Stimulated activated CD8-positive, alpha-beta memory T cell treated with anti-CD3 and anti-CD28 coated beads, Interleukin-4, amount 100 ng/mL, for 48 hours (primary cell): ENCODE results near the gene PGAP6.
"Not testable (repeated sequence)": the region's sequence is repeated elsewhere in the genome, so short reads cannot be mapped to it uniquely, and the experiment has no call there.

Source experiments
- DNase-seq: peaks from one replicate; pipeline ENCODE4 v3.0.0-alpha.2; 2020

PGAP6 gene

DNA sequence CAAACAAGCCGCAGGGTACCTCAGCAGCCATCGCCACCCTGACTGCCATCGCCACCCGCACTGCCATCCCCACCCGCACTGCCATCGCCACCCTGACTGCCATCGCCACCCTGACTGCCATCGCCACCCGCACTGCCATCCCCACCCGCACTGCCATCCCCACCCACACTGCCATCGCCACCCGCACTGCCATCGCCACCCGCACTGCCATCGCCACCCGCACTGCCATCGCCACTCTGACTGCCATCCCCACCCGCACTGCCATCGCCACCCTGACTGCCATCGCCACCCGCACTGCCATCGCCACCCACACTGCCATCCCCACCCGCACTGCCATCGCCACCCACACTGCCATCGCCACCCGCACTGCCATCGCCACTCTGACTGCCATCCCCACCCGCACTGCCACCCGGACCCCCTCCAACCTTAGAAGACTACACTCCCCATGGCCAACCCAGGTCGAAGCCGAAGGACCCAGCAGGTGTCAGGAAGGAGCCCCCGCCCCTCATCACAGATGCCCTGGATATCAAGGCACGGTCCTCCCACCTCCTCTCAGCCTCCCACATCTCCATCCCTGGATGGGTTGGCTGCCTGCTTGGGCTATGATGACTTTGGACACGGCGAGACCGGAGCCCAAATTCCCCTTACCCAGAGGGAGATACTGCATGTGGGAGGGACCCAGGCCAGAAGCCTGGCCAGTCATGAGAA is 3.5 kb downstream of the PGAP6 start:
- DNase-seq, result not testable (repeated sequence)

DNA sequence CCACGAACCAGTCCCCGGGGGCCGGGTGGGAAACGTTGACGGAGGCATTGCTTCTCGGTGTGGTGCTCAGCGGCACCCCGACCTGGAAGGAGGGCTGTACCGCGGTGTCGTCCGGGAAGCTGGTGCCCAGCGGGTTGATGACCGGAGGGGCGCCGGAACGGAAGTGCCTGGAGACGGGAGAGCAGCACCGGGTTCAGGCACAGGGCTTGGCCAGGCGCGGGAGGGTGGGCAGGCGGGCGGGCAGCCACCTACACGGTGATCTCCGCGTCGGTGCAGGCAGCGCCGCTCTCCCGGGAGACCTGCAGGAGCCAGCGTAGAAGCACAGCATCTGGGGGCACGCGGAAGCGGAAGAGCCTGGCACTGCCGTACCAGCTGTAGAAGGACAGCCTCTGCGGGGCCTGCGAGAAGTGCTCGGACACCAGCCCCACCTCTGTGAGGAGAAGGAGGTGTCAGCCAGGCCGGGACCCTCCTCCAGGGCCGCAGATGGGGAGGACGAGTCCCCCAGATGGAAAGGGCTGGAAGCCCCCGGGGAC is 4.3 kb downstream of the PGAP6 start:
- DNase-seq, result no peak

DNA sequence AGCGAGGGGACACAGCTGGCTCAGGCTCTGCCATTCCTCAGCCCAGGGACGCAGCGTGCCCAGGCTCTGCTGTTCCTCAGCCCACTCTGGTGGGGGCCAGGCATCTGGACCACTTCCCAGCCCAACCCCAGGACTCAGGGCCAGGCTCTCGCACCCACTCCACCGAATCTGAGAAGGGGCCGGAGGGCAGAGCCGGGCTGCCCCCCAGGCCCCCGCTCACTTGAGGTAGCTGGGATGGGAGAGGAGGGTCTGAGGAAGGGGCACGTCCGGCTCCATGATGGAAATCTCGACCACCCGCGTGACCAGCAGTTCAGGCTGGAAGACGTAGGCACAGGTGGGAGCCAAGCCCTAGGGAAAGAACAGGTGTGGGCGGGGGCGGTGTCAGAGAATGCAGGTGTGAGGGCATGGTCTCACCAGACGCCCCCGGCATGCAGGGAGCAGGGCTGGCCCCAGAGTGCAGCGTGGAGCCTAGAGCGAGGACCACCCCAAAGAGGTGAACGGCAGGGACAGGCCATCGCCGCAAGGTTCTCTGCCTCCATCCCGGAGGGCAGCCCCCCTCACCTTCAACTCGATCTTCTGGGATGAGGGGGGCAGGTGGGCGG is 4.9 kb downstream of the PGAP6 start:
- DNase-seq, result no peak

DNA sequence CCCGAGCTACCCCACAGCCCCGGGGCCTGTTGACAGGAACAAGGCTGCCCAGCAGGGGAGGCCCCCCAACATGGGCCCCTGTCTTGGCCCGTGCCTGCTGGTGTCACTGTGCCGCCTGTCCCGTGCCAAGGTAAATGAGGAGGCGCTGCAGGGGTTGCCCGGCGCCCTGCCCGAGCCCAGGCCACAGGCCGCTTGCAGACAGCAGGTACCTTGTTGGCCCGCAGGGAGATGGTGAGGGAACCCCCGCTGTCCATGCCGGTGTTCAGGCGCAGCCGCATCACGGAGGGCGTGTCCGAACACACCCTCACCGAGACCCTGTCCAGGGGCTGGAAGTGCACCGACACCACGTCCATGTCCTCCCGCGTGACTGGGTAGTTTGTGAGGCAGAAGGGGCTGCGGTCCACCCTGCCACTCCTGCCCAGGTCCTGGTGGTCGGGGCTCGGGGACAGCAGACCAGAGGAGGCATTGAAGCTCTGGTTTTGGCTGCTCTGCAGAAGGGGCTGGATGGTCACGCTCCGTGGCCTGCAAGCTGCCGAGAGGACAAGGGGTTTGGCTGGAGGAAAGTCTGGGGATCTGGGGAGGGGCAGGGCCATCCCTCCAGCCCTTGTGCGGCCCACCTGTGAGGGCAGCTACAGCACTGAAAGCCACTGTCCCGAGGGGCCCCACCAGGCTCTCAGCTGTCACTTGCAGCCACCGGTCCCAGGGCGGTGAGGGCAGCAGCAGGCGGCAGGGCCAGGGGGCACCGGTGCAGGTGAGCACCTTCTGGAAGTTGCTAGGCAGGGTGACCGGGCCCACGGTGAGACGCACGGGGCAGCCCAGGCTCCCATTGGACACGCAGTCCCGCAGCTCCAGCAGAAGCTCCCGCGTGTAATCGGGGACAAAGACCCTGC is 5.6 kb downstream of the PGAP6 start:
- no peak for DNase-seq

DNA sequence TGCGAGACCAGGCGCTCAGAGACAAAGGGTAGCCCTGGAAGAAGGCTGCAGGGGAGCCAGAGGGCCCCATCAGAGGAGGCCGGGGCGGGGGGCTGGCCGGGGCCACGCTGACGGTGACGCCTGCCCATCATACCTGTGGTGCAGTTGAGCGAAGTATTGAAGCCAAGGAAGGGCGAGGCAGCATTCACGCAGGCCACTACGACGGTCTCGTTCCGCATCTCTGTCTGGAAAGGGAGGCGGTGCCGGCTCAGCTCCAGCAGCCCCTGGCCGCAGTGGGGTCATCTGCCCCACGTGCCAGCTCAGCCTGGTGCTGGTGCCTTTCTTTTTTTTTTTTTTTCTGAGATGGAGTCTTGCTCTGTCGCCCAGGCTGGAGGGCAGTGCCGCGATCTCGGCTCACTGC is 6.6 kb downstream of the PGAP6 start:
- DNase-seq, result no peak

DNA sequence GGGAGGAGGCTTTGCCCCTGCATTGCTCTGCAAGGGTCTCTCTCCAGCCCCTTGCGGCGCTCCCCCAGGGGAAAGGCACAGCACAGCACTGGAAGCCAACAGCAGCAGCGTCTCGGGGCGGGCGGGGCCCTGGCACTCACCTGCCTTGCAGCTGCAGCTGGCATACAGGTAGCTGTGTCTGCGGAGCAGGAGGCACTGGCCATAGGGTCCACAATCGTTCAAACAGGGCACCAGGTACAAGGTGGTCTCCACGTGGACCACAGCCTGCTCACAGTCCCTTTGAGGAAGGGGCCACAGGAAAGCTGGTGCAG is 7.2 kb downstream of the PGAP6 start:
- DNase-seq, result no peak

DNA sequence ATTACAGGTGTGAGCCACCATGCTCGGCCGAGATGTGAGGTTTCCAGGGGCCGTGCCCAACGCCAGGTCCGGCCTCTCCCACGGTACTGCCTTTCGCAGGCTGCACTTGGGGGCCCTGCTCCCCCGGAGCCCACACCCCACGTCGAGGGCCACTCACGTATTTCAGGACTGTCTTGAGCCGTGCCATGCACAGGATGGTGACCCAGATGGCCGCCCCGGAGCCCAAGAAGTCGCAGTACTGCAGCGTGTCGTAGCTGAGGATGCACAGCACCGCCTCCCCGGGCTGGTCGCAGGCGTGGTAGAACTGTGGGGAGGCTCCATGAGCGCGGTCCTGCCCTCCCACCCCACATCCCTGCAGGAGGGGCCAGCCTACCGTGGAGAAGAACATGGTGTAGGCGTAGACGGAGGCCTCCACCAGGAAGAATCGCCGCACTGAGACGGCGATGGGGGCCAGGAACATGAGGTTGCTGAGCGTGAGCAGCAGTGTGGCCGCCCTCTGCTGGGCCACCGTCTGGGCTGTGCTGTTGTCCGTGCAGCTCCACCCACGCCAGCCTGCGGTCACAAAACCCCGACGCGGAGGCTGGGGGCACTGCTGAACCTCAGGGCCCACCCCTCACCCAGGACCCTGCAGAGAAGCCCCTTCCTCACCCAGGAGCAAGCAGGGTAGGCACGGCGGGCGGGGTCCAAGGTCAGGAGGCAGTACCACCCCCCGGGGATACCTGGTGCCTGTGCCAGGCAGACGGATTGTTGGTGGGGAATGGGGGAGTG is 7.7 kb downstream of the PGAP6 start:
- no peak for DNase-seq

DNA sequence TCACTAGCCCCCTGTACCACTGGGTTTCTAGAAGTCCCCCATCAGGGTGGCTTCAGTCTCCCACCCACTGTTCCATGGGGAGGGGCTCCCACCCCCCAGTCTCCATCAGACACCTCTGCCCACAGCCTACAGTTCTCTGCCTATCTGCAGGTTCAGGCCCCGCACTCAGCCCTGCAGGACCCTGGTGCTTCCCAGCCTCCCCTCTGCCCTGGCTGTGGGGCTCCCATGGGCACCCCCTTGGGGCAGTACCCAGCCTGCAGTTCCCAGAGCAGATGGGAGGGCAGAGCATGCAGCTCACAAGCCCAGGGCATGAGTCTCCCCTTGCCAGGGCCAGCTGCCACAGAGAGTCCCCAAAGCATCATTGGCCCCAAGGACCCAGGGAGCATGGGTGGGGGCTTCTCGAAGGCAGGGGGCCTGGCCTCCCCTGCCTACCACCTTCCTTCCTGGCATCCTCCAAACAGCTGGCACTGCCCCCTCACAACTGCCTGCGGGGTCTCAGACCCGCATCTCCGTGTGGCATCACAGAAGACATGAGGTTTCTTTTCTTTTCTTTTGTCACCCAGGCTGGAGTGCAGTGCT is 8.7 kb downstream of the PGAP6 start:
- no peak for DNase-seq

DNA sequence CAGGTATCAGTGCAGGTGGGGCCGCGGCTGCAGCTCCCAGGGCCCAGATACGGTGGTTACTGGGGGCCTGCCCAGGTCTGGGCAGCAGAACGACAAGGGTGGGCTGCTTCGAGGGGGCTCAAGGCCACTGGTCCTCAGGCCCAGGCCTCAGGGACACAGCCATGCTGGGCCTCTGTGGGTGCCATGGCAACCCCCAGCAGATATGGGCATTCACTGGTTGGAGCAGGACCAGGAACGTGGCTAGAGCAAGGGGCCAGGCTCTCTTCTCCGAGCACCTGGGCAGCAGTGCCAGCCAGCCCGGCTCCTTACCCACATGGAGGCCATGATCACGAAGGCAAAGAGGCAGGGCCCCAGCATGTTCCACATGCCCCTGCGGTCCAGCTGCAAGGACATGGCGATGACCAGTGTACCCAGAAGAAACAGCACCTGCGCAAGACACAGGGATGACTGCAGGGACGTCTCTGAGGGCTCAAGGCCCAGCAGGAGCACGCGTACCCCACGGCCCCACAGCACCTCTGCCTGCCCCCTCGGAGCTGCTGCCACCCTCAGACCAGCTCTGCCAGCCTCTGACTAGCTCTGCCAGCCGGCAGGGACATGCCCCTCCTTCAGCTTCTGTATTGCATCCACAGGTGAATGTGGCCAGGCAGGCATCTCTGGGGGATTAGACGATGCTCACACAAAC is 9.3 kb downstream of the PGAP6 start:
- no peak for DNase-seq

DNA sequence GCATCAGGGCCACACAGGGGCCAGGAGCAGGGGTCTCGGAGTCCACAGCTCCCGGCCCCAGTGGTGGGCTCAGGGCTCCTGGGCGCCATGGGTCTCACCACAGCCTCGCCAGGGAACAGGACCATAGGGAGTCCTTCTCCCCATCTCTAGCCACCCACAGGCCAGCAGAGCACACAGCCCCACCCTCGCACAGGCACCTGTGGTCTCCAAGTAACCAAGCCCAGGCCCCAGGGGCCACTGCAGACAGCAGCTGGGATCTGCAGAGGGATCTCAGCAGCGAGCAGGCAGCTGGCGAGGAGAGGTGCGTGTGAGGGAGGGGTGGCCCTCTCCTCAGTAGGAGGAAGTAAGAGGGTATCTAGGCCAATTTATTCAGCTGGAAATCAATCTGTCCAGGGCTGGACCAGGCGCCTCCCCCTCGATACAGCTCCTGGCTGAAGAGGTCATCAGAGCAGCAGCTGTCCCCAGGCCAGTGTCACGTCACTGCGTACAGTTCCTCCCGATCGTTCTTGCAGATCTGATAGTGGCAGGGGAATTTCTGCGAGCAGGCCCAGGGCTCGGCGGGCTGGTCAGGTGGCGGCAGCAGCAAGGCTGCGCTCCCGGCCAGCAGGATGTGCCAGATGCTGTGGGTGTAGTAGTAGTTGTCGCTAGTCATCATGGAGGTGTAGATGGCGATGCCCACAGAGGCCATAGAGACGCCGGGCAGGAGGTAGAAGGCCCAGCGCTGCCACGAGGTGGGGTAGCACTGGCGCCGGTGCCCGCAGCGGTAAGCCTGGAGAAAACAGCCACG is 10.1 kb downstream of the PGAP6 start:
- no peak for DNase-seq

DNA sequence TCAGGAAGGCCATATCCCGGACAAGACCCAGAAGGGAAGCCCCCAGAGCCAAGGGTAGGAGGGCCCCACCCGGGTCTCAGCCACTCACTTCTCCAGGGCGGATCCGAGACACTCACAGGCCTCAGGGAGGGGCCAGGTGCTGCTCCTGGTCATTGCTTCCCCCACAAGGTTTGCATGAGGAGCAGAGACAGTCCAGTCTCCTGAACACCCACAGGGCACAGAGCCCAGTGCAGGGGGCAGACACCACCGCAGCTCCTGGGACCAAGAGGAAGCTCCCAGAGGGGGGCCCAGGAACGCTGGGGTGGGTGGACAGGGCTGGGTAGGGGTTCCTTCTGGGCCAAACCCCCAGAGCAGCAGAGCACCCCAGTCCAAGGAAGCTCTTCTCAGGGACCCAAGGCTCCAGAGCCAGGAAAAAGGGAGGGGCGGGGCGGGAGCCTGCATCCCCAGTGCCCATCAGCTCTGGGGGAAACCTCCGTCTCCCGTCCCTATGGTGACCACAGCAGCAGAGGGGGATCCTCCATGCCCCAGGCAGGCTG is 10.7 kb downstream of the PGAP6 start:
- no peak for DNase-seq

DNA sequence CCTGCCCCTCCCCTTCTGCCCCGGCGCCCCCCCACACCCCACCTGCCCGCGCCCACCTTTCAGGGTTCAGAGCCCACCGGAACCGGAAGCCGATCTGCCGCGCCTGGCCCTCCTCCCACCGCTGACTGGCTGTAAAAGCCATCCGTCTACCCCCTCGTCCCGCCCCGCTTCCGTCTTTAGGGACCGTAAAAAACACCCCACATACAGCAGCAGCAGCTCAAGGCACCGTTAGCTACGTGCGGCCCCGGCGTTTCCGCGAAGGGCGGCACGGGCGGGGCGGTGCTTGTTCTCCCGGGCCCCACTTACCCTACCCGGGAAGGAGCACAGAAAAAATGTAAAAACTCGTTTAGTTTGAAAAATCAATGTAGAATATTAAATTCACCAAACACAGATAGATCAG is 11.3 kb downstream of the PGAP6 start, which contains the start of gene MRPL28:
MRPL28 (minus strand) TSS at position 96 of the 400 bp plus-strand sequence. CDS start 320 bp downstream, outside the sequence.
- DNase-seq, result peak; percentile 96

DNA sequence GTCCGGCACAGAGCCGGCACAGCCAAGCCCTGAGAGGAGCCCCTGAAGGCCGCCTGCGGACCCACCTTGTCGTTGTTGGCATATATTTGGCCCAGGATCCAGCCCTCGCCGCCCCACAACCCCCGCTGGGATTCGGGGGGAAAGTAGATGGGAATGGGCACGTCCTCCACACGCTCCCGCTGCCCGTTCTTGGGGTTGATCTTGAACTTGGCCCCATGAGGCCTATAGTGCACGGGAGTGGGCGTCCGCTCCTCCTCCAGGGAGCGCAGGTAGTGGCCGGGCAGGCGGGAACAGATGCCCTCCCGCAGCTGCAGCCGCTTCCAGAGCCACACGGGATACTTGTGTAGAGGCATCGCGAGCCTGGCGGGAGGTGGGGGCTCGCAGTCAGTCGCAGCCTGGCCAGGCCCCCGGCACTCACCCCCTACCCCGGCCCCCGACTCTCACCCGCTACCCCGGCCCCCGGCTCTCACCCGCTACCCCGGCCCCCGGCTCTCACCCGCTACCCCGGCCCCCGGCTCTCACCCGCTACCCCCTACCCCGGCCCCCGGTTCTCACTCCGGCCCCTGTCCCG is 11.8 kb downstream of the PGAP6 start:
- no peak for DNase-seq

DNA sequence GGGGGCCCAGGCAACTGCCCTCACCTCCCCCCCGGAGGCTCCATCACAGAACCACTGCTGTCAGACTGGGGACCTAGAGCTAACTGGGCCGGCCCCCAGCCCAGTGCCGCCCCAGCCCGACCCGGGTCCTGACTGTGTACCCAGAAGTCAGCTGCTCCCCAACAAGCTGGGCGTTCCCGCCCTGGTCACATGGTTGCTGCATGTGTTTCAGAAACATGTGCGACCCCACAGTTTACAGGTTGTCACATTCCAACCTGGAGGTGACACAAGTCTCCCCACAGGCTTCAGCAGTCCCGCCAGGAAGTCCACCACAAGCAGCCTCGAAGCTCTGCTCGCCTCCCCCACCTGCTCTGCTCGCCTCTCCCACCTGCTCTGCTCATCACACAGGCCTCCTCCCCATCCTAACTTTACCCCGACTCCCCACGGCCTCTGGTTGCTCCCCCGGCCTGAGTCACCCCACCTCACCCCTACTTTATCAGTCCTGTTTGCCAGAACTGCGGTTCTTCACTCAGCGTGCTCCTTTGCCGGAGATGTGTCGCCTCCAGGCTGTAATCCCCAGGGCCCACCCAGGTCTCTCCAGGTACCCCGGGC is 12.4 kb downstream of the PGAP6 start:
- DNase-seq, result no peak

DNA sequence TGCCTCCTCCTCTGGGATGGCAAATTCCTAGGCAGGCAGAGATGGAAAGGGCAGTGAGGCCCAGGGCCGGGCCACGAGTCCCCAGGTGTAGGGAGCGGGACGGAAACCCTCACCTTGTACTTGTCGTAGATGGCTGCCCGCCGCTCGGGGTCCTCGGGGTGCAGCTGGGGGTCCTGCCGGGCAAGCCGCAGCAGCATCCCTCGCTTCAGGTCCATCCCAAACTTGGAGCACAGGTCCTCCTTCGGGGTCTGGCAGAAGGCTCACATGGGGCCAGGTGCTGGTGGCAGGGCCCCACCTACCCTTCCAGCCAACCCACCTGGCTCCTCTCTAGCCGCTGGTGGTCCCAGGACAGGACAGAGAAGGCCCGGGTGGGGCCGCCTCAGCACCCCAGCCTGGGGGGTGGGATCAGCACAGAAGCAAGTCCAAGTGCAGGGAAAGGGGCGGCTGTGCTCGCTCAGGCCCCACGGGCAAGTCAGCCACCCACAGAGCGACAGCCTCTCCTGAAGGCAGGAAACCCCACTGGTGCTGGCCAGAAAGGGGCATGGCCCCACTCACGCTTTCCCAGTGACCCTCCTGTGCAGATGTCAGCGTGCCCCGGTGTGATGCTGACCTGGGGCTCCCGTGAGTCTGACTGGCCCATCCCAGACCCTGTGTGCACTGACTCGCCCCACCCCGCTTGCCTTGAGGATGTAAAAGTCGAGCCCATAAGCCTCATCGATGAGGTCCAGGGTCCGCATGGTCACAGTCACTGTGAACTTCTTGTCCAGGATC is 13.2 kb downstream of the PGAP6 start:
- DNase-seq, result no peak

DNA sequence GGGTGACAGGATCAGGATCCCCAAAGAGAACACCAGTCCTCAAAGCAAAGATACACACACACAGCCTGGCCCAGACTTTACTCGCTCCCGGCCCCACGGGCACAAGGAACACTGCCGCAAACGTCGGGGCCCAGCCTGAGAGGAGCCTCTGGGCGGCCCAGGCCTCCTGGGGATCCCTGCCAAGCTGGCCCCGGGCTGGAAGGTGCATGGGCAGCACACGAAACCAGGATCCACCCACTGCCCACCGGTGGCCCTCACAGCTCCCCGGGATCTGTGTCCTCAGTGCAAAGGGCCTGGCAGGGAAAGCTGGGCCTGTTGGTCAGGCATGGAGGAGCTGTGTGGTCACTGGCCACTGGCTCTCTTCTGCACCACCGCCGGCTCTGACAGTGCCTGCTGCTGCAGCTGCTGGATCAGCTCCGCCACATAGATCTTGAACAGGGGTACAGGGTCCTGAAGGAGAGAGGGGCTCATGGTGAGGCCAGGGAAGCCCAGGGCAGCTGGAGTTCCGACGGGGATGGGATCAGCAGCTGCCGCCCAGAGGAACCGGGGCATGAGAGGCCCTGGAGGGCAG is 14.4 kb downstream of the PGAP6 start:
- DNase-seq, result no peak

DNA sequence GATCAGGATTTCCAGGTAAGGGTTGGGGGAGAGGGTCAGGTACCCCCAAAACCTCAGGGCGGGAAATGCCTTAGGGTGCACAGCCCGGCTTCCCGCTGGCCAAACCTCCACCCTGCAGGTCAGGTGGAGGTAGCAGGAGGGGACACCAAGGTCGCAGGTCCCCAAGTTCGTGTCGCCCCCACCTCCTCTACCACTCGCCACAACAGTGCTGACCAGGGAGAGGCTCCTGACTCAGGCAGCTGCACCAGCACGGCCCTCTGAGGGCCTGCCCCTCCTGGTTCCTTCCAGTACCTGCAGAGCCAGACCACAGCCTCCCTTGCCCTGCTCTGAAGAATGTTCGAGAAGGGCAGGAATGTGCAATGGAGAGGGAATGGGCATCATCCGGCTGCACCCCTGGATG is 15.3 kb downstream of the PGAP6 start:
- no peak for DNase-seq

DNA sequence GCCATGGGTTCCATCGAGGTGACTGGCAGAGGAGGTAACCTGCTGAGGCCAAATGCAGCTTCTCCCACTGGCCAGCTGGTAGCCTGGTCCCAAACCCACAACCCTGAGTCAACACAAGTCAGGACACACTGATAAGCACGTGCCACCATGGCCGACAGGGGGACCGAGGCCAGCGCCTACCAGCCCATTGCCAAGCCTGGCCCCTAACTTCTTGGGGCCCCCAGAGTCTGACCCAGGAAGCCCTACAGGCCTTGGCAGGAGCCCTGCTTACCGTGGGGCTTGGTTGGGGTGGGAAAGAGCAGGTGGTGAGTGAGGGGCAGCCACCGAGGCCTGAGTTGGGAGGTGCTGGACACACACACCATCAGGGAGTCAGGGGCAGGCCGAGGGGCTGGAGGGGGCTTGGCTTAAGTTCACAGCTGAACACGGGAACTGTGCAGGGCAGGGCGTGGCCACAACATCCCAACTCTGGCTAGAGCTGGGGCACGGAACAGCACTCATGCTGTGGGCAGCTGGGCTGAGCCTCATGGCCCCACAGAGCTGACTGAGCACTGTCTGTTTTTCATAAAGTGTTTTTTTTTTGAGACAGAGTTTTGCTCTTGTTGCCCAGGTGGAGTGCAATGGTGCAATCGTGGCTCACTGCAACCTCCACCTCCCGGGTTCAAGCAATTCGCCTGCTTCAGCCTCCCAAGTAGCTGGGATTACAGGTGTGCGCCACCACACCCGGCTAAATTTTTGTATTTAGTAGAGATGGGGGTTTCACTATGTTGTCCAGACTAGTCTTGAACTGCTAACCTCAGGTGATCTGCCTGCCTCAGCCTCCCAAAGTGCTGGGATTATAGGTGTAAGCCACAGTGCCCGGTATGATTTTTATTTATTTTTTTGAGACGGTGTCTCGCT is 16.9 kb downstream of the PGAP6 start:
- DNase-seq, result no peak
